Ovary (tissue), 9 donors: Measurements from ENCODE around the gene NRXN3. TPM values are rescaled to one million over a fixed set of nuclear protein-coding genes. Genes with fewer than 3 reads are reported as not detected.

ENCODE experiments used
- DNase-seq, 5 donors: peaks; one replicate each; pipeline ENCODE4 v3.0.0-alpha.2; 2019 to 2020
- H3K27ac ChIP-seq, 2 donors: fragments of 200-600 bp; one replicate each; pipeline versions ENCODE4 v1.5.1 to v1.8.0; 2019 to 2022
- H3K27me3 ChIP-seq: fragments of 200-600 bp; one replicate; pipeline ENCODE4 v1.8.0; 2022
- H3K36me3 ChIP-seq: fragments of 200-600 bp; sonication (generic); one replicate; pipeline ENCODE4 v1.5.1; 2019
- H3K4me1 ChIP-seq: one replicate; pipeline ENCODE4 v1.8.1; 2013; ENCODE audit warnings: mild to moderate bottlenecking, moderate library complexity; ENCODE audit not compliant: insufficient read depth
- H3K4me3 ChIP-seq: fragments of 200-600 bp; sonication (generic); one replicate; pipeline ENCODE4 v1.5.1; 2017
- H3K9me3 ChIP-seq, 2 donors: fragments of 200-600 bp in 1 of 2; sonication (generic) in 1 of 2; one replicate each; pipeline versions ENCODE4 v1.5.1 to v1.8.1; 2013 to 2019; ENCODE audit warnings: mild to moderate bottlenecking in 1 of 2, moderate library complexity in 1 of 2
- CTCF ChIP-seq, 3 donors: fragments of 450-650 bp in 2 of 3; fragments of 200-600 bp in 1 of 3; IDR thresholded peaks; one replicate each; pipeline versions ENCODE4 v1.5.1 to v1.8.0; 2016 to 2022; ENCODE audit warnings: antibody characterized with exemption in 3 of 3, mild to moderate bottlenecking in 1 of 3
- EP300 ChIP-seq: sonication (generic); formaldehyde crosslinking; IDR thresholded peaks from one replicate; pipeline ENCODE4 v1.6.1; 2017; ENCODE audit warnings: antibody characterized with exemption
- POLR2A ChIP-seq: fragments of 450-650 bp; IDR thresholded peaks from one replicate; pipeline ENCODE4 v1.6.1; 2017; ENCODE audit warnings: antibody characterized with exemption, mild to moderate bottlenecking, moderate library complexity
- WGBS, 3 donors: extraction: QIAGEN DNeasy Blood & Tissue Kit in 1 of 3; methylation state at CpG; one replicate each; pipeline versions ENCODE4 v1.1.5 to v1.1.7; 2013 to 2017; 5-methylcytosine and 5-hydroxymethylcytosine counted together
- intact Hi-C, 4 donors: fragments of 100-400 bp; cut with DNase I; formaldehyde crosslinking; loops; one replicate each; pipeline versions ENCODE4 v1.11.0 to v1.15.1; 2022 to 2023
- polyA plus RNA-seq, 2 donors: library from polyadenylated mRNA; stranded (reverse); fragments of 200-250 nt in 1 of 2; fragments of 350-450 nt in 1 of 2; fragmentation: Illumina TruSeq in 1 of 2; extraction: RNeasy Lipid Tissue Mini Kit (QIAGEN cat#74804) in 1 of 2; gene quantifications; one replicate each; pipeline ENCODE4 v1.2.3, GENCODE V29; 2013 to 2014
- total RNA-seq, 7 donors: library from RNA; depleted of rRNA in 2 of 7; stranded (reverse); fragments of >200 nt in 2 of 7; fragmentation: NEBNext Ultra II Directional in 3 of 7; extraction: Animal tissue kit (Norgen Biotek cat#: 25700) in 3 of 7; gene quantifications; one replicate each; pipeline versions ENCODE4 v1.1.0 to v1.2.4, GENCODE V29; 2016 to 2023
- donor health status: DM: no; HTN: no; CAD: no; lungs with moderate emphysema.
- donor health status: DM: no; HTN: no; CAD: no.
- donor health status: Bipolar disorder and iron deficiency.
- donor health status: DM: yes; HTN: yes; CAD: no.
- donor health status: DM: no; HTN: no; CAD: no.
- donor health status: DM: yes; HTN: yes; CAD: no.

The NRXN3 gene
- total and polyA plus RNA-seq, 9 donors = 0.28 to 6.2 (median 0.82) TPM

- Histone ChIP-seq H3K36me3 (no peaks in the 10 kb centered on the region), H3K27ac (no peak overlapping the region), H3K27me3 (no peaks in the 10 kb centered on the region), H3K9me3 (no peaks in the 10 kb centered on the region), H3K4me1 (no peaks in the 10 kb centered on the region), H3K4me3 (no peak overlapping the region)
- intact Hi-C loops = no loop called here
- WGBS, 3 donors = 26 to 58% (median 32%) methylated on average over 4 of the region's 4 CpGs
- no peak for DNase-seq
- TF ChIP-seq EP300 = no peak
- no peak for TF ChIP-seq POLR2A
- no peak for TF ChIP-seq CTCF (IDR thresholded peaks at IDR 0.05)
Observed at GRCh38 chr14:78764645-78765044, 594.5 kb downstream of the NRXN3 start.

- H3K27ac ChIP-seq = no peak overlapping the region
- no peaks in the 10 kb centered on the region for H3K36me3 ChIP-seq
- H3K9me3 ChIP-seq = no peaks in the 10 kb centered on the region
- TF ChIP-seq EP300 = no peak
- no peak for TF ChIP-seq POLR2A
- no peak for TF ChIP-seq CTCF (IDR thresholded peaks at IDR 0.05)
- H3K4me3 ChIP-seq = no peak overlapping the region
- intact Hi-C loops = no loop called here
- no peak for DNase-seq
- no peaks in the 10 kb centered on the region for H3K4me1 ChIP-seq
- no peaks in the 10 kb centered on the region for H3K27me3 ChIP-seq
- 48 to 54% (median 52%) methylated on average over 5 of the region's 5 CpGs for WGBS, 3 donors
Observed at GRCh38 chr14:78767436-78767835, 597.3 kb downstream of the NRXN3 start.

GRCh38 chr14:78782551-78782950, 612.4 kb downstream of the NRXN3 start:
- Histone ChIP-seq H3K27me3 (no peaks in the 10 kb centered on the region), H3K27ac (no peak overlapping the region), H3K4me1 (no peaks in the 10 kb centered on the region), H3K36me3 (no peaks in the 10 kb centered on the region), H3K9me3 (no peaks in the 10 kb centered on the region), H3K4me3 (no peak overlapping the region)
- no peak for DNase-seq
- intact Hi-C loops = no loop called here
- WGBS, 3 donors = 84 to 89% (median 85%) methylated on average over 1 of the region's 1 CpG
- TF ChIP-seq CTCF (IDR thresholded peaks at IDR 0.05) = no peak

GRCh38 chr14:78785265-78785664, 615.1 kb downstream of the NRXN3 start:
- H3K4me1 ChIP-seq = no peaks in the 10 kb centered on the region
- no peak overlapping the region for H3K4me3 ChIP-seq
- intact Hi-C loops = no loop called here
- no peaks in the 10 kb centered on the region for H3K9me3 ChIP-seq
- H3K27me3 ChIP-seq = no peaks in the 10 kb centered on the region
- 54 to 61% (median 54%) methylated on average over 4 of the region's 4 CpGs for WGBS, 3 donors
- no peak overlapping the region for H3K27ac ChIP-seq
- no peak for TF ChIP-seq POLR2A
- TF ChIP-seq EP300 = no peak
- TF ChIP-seq CTCF (IDR thresholded peaks at IDR 0.05) = no peak
- H3K36me3 ChIP-seq = no peaks in the 10 kb centered on the region
- no peak for DNase-seq
